ENCODE data around the gene ZNF77.
A peak's percentile ranks its signal among the peaks of the same experiment; 100 is the strongest.
"Not testable (repeated sequence)": the region's sequence is repeated elsewhere in the genome, so short reads cannot be mapped to it uniquely, and the experiment has no call there.

The ZNF77 gene

DNA sequence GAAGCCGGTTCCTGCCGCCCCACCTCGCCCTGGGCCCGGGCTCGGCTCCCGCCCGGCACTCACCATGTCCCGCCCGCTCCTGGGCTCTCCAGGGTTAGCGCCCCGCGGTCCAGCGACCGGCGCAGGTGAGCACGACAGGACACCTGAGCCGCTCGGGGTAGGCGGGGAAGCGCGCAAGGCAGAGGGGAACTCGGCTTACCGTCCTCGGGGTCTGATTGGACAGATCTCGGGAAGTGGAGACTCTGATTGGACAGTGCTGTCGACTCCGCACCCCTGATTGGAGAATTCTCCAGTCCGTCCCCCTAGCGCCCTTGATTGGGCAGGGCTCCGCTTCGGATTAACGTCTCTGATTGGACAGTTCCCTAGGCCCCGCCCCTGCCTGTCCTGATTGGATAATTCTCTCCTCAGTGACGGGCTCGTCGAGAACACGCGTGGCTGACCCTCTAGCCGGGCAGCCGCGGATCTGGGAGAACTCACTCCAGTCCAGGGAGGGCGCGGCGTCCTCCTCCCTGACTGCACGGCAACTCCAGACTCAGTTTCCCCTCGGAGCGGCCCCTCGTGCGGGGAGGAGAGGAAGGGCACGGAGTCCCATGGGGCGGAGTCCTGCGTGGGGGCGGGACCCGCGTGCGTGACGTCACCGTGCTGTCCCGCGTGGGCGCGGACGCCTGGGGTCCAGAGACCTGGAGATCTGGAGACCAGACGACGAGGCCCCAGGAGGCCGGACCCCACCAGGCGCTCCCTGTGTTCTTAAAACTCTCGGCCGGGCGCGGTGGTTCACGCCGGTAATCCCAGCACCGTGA is at the start of gene ZNF77:
Gene ZNF77, minus strand, starts transcription at position 197 of the 800 bp plus-strand sequence. Its CDS starts 131 bp downstream, at position 66.
- peak; percentile 99 for DNase-seq (ENCODE audit: low read depth in 2 of 2)

GRCh38 chr19:2993579-2993978 is 48.8 kb upstream of the ZNF77 start:
- DNase-seq (ENCODE audit: low read depth in 2 of 2): no peak

DNA sequence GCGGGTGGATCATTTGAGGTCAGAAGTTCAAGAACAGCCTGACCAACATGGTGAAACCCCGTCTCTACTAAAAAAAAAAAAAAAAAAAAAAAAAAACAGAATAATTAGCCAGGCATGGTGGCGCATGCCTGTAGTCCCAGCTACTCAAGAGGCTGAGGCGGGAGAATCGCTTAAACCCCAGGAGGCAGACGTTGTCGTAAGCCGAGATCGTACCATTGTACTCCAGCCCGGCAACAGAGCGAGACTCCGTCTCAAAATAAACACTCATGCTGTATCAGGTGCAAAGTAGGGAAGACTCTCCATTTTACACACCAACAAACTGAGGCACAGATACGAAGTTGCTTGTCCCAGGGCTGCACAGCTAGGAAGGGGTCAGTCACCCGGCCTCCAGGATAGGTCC is 48.2 kb upstream of the ZNF77 start:
- no peak for DNase-seq (ENCODE audit: low read depth in 2 of 2)

- DNase-seq (ENCODE audit: low read depth in 2 of 2): not testable (repeated sequence)
These were observed 47.6 kb upstream of the ZNF77 start for GRCh38 chr19:2992333-2992732.

DNA sequence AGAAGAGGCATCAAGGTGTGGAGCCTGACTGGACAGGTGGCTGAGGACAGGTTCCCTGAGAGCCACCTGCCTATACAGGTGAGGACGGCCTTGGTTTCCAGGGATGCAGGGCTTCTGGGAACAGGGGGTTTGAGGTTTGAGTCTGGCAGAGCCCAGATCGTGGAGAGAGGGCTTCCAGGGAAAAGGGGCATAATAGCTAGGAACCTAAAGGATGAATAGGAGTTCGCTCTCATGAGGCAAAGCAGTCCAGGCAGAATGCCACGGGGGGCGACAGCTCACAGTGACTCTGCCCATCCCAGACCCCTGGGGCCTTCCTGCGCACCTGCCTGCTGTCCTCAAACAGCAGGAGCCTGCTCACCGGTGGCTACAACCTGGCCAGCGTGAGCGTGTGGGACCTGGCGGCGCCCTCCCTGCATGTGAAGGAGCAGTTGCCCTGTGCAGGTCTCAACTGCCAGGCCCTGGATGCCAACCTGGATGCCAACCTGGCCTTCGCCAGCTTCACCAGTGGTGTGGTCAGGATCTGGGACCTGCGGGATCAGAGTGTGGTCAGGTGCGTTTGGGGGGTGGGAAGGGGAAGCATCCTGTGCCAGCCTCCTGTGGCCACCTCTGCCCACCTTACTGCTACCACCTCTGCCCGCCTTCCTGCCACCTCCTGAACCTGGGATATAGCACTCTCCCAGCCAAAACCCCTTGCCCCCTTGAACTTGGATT is 44.6 kb upstream of the ZNF77 start:
- no peak for DNase-seq (ENCODE audit: low read depth in 2 of 2)

DNA sequence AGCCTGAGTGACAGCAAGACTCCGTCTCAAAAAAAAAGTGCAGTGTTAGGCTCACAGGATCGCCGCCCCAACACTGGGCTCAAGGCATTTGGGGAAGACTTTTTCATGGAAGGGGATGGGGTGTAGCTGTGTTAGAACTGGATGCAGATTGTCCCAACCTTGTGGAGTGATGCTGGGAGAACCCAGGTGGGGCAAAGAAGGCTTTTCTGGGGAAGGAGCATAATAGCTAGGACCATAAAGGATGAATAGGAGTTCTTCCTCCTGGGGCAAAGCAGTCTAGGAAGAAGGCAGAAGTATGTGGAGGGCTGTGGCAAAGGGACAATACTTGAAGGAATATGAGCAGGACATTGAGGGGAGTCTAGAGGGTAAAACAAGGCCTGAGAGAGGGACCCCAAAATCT is 43.8 kb upstream of the ZNF77 start:
- DNase-seq (ENCODE audit: low read depth in 2 of 2): no peak

DNA sequence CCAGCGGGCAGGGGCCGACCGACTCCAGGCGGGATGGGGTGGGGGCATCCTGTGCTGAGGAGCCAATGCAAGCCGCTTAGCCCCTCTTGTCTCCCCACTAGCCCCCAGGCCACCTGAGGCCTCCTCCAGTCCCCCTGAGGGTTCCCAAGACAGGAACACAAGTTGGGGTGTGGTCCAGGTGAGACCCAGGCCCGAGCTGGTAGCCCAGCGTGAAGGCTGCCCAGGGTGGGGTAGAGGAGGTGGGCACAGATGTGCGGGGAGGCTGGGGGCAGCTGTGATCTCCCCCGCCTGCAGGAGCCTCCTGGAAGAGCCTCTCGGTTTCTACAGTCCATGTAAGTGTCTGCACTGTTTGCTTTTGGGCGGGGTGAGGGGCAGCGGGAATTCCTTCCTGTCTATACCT is 43.0 kb upstream of the ZNF77 start:
- DNase-seq (ENCODE audit: low read depth in 2 of 2): no peak

GRCh38 chr19:2986951-2987524 is 42.3 kb upstream of the ZNF77 start:
- DNase-seq (ENCODE audit: low read depth in 2 of 2): no peak

- DNase-seq (ENCODE audit: low read depth in 2 of 2): no peak
These were observed 39.4 kb upstream of the ZNF77 start for GRCh38 chr19:2984215-2984528.

GRCh38 chr19:2983351-2984214 is 38.8 kb upstream of the ZNF77 start:
- DNase-seq (ENCODE audit: low read depth in 2 of 2): no peak

DNA sequence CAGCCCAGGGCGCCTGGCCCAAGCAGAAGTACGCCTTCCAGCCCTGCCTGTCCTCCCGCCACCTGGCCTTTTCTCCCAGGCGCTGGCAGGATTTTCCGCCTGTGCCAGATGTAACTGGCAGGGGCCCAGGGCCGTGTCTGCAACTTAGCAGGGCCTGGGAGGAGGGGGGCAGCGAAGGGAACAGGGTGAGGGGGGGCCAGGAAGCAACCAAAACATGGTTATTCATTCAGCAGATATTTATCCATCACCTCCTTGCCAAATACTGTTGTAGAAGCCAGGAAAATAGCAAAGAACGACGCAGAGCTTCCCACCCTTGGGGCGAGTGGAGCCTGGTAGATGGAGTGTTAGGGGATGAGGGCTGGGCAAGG is 38.2 kb upstream of the ZNF77 start:
- DNase-seq (ENCODE audit: low read depth in 2 of 2): no peak

GRCh38 chr19:2982561-2982960 is 37.8 kb upstream of the ZNF77 start:
- DNase-seq (ENCODE audit: low read depth in 2 of 2): no peak

DNA sequence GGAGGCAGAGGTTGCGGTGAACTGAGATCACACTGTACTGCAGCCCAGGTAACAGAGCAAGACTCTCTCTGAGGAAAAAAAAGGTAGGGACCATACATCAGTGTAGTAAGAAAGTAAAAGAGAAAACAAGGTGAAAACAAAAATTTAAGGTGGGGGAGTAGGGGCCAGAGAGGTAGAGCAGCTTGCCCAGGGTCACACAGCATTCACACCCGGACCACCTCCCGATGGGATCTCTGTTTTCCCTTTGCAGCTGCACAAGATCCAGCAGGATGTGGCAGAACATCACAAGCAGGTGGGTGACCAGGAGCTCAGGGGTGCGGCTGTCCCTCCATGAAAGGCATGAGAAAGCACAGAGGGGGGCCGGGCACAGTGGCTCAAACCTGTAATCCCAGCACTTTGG is 37.1 kb upstream of the ZNF77 start:
- no peak for DNase-seq (ENCODE audit: low read depth in 2 of 2)

DNA sequence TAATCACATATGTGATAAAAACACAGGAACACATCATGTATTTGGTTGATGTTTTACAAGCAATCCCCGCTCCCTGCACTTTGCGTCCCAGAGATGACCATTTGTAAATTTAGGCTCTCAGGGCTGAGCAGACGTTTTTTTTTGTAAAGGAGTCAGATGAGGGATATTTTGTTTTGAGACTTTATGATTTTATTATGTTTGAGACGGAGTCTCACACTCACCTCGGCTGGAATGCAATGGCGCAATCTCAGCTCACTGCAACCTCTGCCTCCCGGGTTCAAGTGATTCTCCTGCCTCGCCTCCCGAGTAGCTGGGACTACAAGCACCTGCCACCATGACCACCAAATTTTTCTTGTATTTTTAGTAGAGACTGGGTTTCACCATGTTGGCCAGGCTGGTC is 34.0 kb upstream of the ZNF77 start:
- no peak for DNase-seq (ENCODE audit: low read depth in 2 of 2)

GRCh38 chr19:2978166-2978767 is 33.5 kb upstream of the ZNF77 start:
- no peak for DNase-seq (ENCODE audit: low read depth in 2 of 2)

DNA sequence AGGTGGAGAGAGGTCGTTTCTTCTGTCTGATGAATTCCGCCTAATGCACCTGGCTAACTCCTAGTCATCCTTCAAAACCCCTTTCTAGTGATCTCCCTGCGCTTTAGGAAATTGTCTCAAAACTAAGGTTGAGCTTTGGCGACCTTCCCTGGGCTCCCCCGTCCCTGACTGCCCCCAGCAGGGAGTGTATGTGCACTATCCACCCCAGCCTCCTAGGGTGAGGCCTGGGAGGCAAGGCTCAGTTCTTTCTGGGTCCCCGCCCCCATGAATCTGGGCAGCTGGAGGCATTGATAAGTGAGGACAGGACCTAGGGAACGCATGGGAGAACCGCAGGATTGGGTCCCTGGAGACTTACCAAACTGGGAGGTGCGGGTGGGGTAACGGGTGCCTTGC is 33.0 kb upstream of the ZNF77 start:
- no peak for DNase-seq (ENCODE audit: low read depth in 2 of 2)

- peak; percentile 93 to 94 for DNase-seq (ENCODE audit: low read depth in 2 of 2)
These were observed 32.4 kb upstream of the ZNF77 start, which contains the start of gene TLE6 for GRCh38 chr19:2977001-2977745. TLE6 (plus strand) TSS chr19:2977564; CDS start chr19:2978234, 670 bp downstream.

DNA sequence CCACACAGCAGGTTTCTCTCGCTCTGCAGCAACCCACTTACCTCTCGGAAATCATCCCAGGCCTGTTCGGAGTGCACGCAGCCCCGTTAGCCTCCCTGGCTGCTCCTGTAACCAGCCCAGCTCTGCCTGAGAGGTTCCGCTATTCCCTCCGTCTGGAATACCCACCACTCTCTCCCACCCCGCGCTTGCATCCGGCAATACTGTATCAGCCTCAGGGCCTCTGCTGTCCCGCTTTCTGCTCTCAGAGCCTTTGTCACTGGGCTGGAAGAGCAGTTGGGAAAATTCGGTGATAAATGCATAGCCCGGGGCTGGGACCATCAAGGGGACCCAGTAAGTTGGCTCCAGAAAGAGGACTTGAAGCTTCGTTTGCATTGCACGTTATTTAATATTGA is 31.8 kb upstream of the ZNF77 start:
- no peak for DNase-seq (ENCODE audit: low read depth in 2 of 2)

GRCh38 chr19:2974342-2975041 is 29.7 kb upstream of the ZNF77 start:
- DNase-seq (ENCODE audit: low read depth in 2 of 2): no peak

GRCh38 chr19:2973229-2973628 is 28.5 kb upstream of the ZNF77 start:
- DNase-seq (ENCODE audit: low read depth in 2 of 2): no peak
